ENCODE results near the gene CFAP161.

The CFAP161 gene

GRCh38 chr15:81196576-81197254 lies 62.6 kb downstream of the CFAP161 start, which contains the start of gene IL16:
Gene IL16, plus strand, starts transcription at chr15:81196879. Its CDS starts 28,521 bp downstream, at chr15:81225400.
- H3K4me1 ChIP-seq (ENCODE audit: control insufficient read depth, low read depth, low read length) = no peaks in the 10 kb centered on the region
- DNase-seq = no peak
- no peak within 1 kb of the TSS for H3K56ac ChIP-seq (ENCODE audit: low read length)
- H4K8ac ChIP-seq (ENCODE audit: low read depth, low read length) = no peak within 1 kb of the TSS
- H3K79me2 ChIP-seq (ENCODE audit: control insufficient read depth, insufficient read depth, low read length) = no peaks in the 10 kb centered on the region
- H3K36me3 ChIP-seq (ENCODE audit: control insufficient read depth, insufficient read depth, low read length) = no peaks in the 10 kb centered on the region
- H2AK5ac ChIP-seq (ENCODE audit: low read length) = no peak within 1 kb of the TSS
- no peak within 1 kb of the TSS for H3K4ac ChIP-seq (ENCODE audit: low read depth, low read length)
- H3K4me3 ChIP-seq (ENCODE audit: low read length) = no peak within 1 kb of the TSS
- no peak within 1 kb of the TSS for H3K4me2 ChIP-seq (ENCODE audit: low read length)
- H3K9ac ChIP-seq (ENCODE audit: low read length) = no peak within 1 kb of the TSS
- no CpG with 5 or more reads among the region's 16 CpGs for WGBS (ENCODE audit: extremely low coverage, insufficient coverage, low lambda C conversion rate)
- no peak within 1 kb of the TSS for H4K5ac ChIP-seq (ENCODE audit: low read length)
- no peak within 1 kb of the TSS for H3K27ac ChIP-seq (ENCODE audit: low read depth, low read length)
- H2BK120ac ChIP-seq (ENCODE audit: low read depth, low read length) = no peak within 1 kb of the TSS
- H2BK15ac ChIP-seq (replicated peaks; ENCODE audit: low read depth) = no peak within 1 kb of the TSS
- no peaks in the 10 kb centered on the region for H3K79me1 ChIP-seq (ENCODE audit: low read length)
- H3K18ac ChIP-seq (ENCODE audit: low read length) = no peak within 1 kb of the TSS
- no peak within 1 kb of the TSS for H3K23ac ChIP-seq (ENCODE audit: low read length)
- H3K27me3 ChIP-seq (ENCODE audit: insufficient read depth, low read length, poor library complexity) = no peaks in the 10 kb centered on the region
- H2BK5ac ChIP-seq (ENCODE audit: low read length) = no peak within 1 kb of the TSS

DNA sequence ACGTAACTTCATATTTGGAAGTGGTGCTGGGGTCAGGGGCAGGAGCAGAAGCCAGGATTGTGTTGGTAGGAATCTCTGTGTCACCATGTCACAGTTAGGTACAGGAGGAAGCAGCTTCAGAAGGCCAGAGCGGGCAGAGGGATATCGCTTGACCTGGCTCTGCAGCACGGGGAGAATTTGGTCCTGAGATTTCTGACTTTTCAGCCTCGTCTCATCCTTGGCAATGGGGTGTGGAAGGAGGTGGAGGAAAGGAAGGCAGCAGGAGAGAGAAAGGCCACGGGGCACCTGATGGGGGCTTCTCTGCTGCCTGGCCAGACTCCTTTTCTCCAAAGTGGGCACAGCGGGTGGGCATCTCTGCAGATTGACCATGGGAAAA lies 63.2 kb downstream of the CFAP161 start:
- H3K79me2 ChIP-seq (ENCODE audit: control insufficient read depth, insufficient read depth, low read length) = no peaks in the 10 kb centered on the region
- H3K56ac ChIP-seq (ENCODE audit: low read length) = no peak overlapping the region
- H3K36me3 ChIP-seq (ENCODE audit: control insufficient read depth, insufficient read depth, low read length) = no peaks in the 10 kb centered on the region
- H3K4me3 ChIP-seq (ENCODE audit: low read length) = no peak overlapping the region
- no peak overlapping the region for H3K23ac ChIP-seq (ENCODE audit: low read length)
- no peaks in the 10 kb centered on the region for H3K4me1 ChIP-seq (ENCODE audit: control insufficient read depth, low read depth, low read length)
- no peak overlapping the region for H4K5ac ChIP-seq (ENCODE audit: low read length)
- H3K9ac ChIP-seq (ENCODE audit: low read length) = no peak overlapping the region
- no peak overlapping the region for H3K27ac ChIP-seq (ENCODE audit: low read depth, low read length)
- H2BK5ac ChIP-seq (ENCODE audit: low read length) = no peak overlapping the region
- no CpG with 5 or more reads among the region's 7 CpGs for WGBS (ENCODE audit: extremely low coverage, insufficient coverage, low lambda C conversion rate)
- no peak overlapping the region for H4K8ac ChIP-seq (ENCODE audit: low read depth, low read length)
- no peak overlapping the region for H2AK5ac ChIP-seq (ENCODE audit: low read length)
- H2BK120ac ChIP-seq (ENCODE audit: low read depth, low read length) = no peak overlapping the region
- no peak overlapping the region for H2BK15ac ChIP-seq (replicated peaks; ENCODE audit: low read depth)
- no peak for DNase-seq
- H3K4ac ChIP-seq (ENCODE audit: low read depth, low read length) = no peak overlapping the region
- no peak overlapping the region for H3K4me2 ChIP-seq (ENCODE audit: low read length)
- no peaks in the 10 kb centered on the region for H3K79me1 ChIP-seq (ENCODE audit: low read length)
- no peaks in the 10 kb centered on the region for H3K27me3 ChIP-seq (ENCODE audit: insufficient read depth, low read length, poor library complexity)
- no peak overlapping the region for H3K18ac ChIP-seq (ENCODE audit: low read length)

- Histone ChIP-seq H2BK5ac (ENCODE audit: low read length) (no peak overlapping the region), H2BK120ac (ENCODE audit: low read depth, low read length) (no peak overlapping the region), H3K56ac (ENCODE audit: low read length) (no peak overlapping the region), H4K8ac (ENCODE audit: low read depth, low read length) (no peak overlapping the region), H3K4me3 (ENCODE audit: low read length) (no peak overlapping the region), H3K79me2 (ENCODE audit: control insufficient read depth, insufficient read depth, low read length) (no peaks in the 10 kb centered on the region), H3K36me3 (ENCODE audit: control insufficient read depth, insufficient read depth, low read length) (no peaks in the 10 kb centered on the region), H3K9ac (ENCODE audit: low read length) (no peak overlapping the region), H3K79me1 (ENCODE audit: low read length) (no peaks in the 10 kb centered on the region), H2AK5ac (ENCODE audit: low read length) (no peak overlapping the region), H3K27ac (ENCODE audit: low read depth, low read length) (no peak overlapping the region), H3K18ac (ENCODE audit: low read length) (no peak overlapping the region), H2BK15ac (replicated peaks; ENCODE audit: low read depth) (no peak overlapping the region), H3K4me2 (ENCODE audit: low read length) (no peak overlapping the region), H3K4ac (ENCODE audit: low read depth, low read length) (no peak overlapping the region), H3K27me3 (ENCODE audit: insufficient read depth, low read length, poor library complexity) (no peaks in the 10 kb centered on the region), H3K23ac (ENCODE audit: low read length) (no peak overlapping the region), H3K4me1 (ENCODE audit: control insufficient read depth, low read depth, low read length) (no peaks in the 10 kb centered on the region), H4K5ac (ENCODE audit: low read length) (no peak overlapping the region)
- DNase-seq = no peak
- WGBS (ENCODE audit: extremely low coverage, insufficient coverage, low lambda C conversion rate) = no CpG with 5 or more reads among the region's 7 CpGs
Observed at GRCh38 chr15:81197688-81198281, 63.7 kb downstream of the CFAP161 start.
